GM21737 (cell line): ENCODE measurements around the gene SNPH.

Experiments used
- ATAC-seq: cut with Tn5 transposase; IDR thresholded peaks from one replicate; pipeline ENCODE4 v1.9.1; 2021; ENCODE audit warnings: mild to moderate bottlenecking, moderate library complexity; ENCODE audit not compliant: unreplicated experiment

The SNPH gene

DNA sequence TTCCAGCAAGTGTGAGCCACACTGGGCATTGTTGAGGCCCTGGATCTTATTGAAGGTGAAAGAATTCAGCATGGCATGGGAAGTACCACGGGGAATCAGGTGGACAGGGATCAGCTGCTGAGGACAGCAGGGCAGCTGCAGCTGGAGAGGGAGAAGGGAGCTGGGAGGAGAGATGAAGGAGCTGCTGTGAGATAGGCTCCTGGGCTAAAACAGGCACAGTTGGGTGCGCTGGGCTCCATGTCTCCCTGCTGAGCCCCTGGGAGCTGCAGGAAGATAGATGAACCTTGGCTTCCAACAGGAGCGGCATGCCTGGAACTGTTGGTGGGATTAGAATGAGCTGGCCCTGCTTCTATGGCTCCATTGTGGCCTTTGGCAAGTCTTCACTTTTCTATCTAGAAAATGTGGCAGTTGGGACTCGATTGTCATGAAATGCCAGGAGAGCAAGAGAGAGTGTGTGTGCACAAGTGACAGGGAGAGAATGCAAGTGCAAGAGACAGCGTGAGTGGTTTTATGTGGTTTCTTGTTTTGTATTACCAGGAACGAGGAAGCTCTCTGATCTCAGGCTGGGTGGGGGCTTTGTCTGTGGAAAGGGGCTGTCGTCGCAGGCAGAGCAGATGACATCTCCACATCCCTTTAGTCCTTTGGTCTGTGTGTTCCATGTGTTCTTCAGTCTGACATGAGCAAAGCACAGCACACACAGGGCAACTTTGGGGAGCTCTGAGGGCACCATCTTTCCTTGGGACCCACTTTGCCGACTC lies 20.4 kb downstream of the SNPH start:
- ATAC-seq = no peak

DNA sequence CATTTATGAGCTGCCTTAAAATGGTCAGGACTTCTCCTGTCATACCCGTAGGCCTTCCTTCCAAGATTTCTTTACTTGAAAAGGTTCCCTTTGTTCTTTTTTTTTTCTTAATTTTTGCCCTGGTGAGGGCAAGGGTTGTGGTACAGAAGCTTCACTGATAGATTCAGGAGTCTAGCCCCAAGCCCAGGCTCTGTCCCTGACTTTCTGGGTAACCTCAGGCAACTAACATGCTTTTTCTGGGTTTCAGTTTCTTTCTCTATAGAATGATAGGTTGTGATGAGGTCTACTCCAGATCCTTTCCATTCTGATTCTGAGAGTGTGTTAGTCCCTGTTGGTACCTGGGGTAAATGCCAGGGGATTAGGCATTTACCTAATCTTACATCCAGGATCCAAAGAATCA lies 21.2 kb downstream of the SNPH start:
- no peak for ATAC-seq

- no peak for ATAC-seq
Measured at GRCh38 chr20:1287787-1288569, 21.9 kb downstream of the SNPH start.

DNA sequence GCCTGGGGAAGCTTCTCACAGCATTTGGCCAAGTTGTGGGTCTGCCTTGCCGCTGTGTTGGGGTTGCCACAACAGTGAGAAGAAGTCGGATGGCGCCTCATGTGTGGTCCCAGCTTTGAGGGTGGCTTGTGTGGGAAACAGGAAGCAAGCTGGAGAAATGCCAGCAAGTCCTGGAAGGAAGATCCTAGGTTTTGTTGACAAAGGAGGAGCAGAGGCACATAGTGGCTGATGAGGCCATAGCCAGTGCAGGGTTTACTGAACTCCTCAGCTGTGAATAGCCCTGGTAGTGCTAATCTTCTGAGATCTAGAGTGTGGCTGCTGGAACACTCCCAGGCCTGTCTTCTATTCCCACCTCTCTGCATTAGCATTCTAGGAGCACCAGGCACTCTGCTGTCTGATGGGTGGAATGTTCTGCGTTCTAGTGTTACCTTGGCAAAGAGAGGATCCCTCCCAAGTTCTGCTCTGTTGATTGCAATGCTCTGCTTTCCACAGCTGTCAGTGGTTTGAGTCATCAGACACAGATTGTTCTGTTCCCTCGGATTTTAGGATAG lies 25.2 kb downstream of the SNPH start:
- ATAC-seq = no peak

GRCh38 chr20:1292620-1293019 lies 26.5 kb downstream of the SNPH start:
- ATAC-seq = no peak

DNA sequence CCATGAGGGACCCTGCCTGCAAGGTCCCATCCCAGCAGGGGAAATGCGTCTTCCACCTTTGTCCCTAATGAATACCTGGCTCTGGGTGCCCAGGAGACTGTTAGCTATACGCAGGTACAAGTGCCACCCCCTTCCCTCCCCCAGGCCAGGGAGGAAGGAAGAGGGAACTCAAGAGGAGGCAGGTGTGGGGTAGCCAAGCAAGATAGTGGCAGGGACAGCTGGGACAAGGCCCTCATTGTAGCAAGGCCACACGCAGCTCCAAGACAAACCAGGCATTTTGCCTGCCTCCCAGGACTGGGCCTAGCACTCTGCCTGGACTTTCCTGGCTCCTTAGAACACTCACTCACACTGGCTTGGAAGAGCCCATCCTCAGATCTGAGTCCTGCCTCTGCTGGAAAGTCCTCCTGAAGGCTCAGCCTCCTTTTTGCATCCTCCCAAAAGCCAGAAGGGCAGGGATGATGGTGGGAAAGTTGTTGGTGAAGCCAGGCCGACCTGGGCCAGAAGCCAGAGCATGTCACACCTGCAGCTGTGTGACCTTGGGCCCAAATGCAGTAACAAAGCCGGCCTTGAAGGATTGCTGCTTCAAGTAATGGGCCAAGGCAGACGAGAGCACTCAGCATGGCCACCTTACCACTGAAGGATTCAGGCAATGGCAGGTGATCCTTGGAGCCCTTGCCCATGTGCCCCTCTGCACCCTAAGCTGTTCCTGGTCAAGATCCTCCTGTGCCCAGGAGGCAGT lies 27.7 kb downstream of the SNPH start:
- no peak for ATAC-seq

- ATAC-seq = no peak
Measured at GRCh38 chr20:1294497-1294896, 28.4 kb downstream of the SNPH start.

- no peak for ATAC-seq
Measured at GRCh38 chr20:1295276-1295930, 29.3 kb downstream of the SNPH start.

DNA sequence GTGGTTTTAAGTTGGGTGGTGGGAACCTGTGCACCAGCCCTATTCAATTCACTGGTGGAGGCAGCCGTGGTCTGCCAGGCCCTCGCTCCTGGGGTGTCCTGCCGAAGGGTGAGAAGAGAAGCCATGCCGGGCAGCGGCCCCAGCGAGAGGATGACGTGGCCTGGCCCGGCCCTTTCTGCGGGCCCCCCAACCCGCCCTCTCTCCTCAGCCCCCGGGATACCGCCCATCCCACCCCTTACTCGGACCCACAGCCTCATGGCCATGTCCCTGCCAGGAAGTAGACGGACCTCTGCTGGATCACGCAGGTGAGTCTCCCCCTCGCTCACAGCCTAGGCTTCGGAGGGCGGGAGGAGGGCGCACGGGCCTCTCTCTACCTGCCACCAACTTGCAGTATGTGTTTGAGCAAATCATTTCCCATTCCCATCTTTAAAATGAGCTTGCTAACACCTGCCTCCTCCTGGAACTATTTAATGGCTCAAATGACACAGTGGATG lies 30.1 kb downstream of the SNPH start:
- no peak for ATAC-seq

DNA sequence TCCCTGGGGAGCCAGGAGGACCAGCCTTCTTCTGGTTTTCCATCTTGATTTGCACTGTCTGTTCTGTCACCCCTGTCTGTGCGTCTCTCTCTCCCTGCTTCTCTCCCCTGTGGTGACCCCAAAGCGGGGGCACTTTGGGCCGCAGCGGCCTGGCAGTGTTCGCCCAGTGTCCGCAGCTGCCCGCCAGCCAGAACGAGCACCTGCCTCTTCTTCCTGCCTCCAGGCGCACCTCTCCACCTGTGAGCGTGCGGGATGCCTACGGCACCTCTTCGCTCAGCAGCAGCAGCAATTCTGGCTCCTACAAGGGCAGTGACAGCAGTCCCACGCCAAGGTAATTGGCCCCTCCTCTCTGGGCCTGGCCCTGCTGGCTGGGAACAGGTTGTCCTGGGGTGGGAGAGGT lies 30.8 kb downstream of the SNPH start:
- no peak for ATAC-seq

GRCh38 chr20:1297486-1297885 lies 31.4 kb downstream of the SNPH start:
- no peak for ATAC-seq

DNA sequence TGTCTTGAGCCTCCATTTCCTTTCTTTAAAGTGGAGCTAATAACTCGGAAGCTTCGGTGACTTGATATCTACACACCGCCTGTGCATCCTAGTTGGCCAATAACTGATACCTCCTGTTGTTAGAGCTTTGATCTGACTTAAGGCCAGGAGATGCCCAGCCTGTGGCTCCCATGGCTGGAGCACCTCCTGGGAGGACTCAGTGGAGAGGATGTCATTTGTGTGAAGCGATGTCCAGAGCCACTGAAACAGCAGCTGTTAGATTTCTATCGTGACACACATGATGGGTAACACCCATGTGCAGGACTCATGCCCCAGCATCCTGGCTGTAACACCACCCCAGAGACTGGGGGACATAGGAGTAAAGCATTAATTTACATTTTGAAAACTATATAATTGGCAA lies 32.1 kb downstream of the SNPH start:
- ATAC-seq = no peak

DNA sequence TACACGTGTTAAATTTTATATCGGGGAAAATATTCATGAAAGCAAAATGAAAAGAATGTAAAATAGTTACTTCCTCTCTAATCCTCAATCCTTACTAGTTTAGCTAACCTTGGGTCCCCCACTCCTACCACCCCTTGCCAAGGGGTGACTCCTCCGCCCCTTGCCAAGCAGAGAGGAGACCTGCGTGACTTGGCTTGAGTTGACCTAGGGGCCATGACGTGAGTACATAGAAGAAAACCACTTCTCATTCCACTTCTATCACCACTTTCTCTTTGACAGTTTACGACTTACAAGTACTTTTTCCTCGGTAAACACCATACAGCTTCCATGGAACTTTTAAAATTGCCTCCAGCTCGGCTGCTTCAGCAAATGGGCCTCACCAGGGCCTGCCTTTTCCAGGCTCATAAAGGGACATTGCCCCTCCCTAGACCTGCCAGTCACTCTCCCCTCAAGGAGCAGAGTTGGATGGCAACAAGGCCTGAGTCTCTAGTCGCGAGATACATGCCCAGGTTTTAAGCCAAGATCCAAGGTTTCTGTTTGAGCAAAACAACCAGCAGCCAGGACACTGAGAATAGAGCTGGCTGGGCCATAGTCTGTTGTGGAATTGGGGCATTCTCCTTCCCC lies 32.9 kb downstream of the SNPH start:
- ATAC-seq = no peak

DNA sequence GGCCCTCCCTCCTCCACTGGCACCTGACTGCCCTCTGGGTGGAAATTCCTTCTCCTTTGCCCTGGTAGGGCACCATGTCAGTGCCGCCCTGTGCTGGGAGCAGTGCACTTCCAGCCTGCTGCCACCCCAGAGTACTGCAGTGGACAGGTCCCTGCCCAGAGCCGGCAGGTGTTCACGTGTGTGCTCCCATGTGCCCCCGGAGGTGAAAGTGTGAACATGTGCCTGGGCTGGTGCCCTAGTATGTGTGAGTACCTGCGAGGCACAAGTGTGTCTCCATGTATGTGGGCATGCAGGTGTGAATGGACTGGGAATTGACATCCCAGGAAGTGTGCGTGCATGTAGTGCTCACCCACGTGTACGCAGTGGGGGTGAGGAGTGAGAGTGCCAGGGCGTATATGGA lies 33.4 kb downstream of the SNPH start:
- ATAC-seq = no peak

DNA sequence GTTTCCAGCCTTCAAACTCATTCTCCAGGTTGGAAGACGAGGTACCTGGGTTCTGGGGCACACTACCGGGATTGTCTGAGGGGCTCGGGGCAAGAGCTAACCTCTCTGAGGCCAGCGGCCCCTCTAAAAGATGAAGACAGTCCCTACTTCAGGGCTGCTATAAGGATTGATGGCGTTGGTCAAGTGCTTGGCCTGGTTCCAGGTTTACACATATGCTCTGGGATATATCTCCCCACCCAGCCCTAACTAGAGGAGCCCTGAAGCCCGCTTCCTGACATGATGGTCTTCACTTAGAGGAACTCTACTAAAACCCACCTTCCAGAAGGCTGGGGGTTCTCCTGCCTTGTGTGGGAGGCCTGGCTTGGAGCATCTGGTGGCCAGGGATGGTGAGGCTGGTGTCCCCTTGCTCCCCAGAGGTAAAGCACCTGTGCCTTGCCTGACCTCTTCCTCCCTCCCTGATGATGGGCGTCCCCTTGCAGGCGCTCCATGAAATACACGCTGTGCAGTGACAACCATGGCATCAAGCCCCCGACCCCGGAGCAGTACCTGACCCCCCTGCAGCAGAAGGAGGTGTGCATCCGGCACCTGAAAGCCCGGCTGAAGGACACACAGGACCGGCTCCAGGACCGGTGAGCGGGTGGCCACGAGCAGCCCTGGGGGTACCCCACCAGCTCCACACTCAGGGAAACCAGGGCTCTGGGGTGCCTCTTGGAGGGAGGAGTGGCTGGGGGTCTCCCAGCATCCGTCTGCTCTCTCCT lies 34.2 kb downstream of the SNPH start:
- no peak for ATAC-seq

- no peak for ATAC-seq
Measured at GRCh38 chr20:1301031-1301529, 35.0 kb downstream of the SNPH start.

DNA sequence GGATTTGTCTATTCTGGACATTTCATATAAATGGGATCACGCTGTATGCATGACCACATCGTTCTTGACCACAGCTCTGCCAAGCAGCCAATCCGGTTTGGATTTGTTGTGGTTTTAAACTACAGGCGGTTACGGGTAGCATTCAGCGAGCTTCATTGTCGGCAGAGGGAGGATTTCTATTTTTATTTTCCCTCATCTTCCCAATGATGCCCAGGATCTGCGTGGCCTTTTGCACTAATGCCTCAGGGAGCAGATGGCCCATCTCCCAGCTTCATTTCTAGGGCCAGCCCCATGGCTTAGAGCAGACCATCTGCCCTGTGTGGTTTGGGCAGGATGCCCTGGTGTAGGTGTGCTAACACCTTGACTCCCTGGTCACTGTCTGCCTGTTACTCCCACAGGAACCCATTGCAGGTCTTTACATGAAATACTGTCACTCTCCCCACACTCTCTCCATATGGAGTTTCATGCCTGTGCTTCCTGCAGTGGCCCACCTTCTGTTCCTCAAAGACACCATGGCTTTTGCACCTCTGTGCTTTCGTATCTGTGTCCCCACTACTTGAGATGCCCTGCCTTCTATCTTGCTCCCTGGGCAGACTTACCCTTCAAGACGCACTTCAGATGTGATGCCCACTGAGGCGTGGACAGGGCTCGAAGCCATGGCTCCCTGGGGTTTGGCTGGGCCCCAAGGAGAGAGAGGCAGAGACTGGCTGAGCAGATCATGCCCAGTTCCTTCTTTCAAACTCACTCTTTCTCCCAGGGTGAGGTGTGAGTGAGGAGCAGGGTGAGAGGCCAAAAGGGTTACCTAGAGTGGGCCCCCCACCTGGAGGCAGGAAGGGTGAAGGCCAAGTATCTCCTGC lies 36.8 kb downstream of the SNPH start:
- no peak for ATAC-seq

- ATAC-seq = no peak
Measured at GRCh38 chr20:1304710-1305515, 38.8 kb downstream of the SNPH start.
